Stimulated activated CD4-positive, alpha-beta T cell treated with anti-CD3 and anti-CD28 coated beads, Interleukin-1b, Interleukin-23, amount 100 ng/mL, for 1 hour (primary cell): ENCODE results near the gene NT5DC3.

Experiments
- DNase-seq, 2 donors: peaks; one replicate each; pipeline ENCODE4 v3.0.0-alpha.2; 2020; ENCODE audit warnings: low read depth in 2 of 2

The NT5DC3 gene

GRCh38 chr12:103833095-103833775 lies 7.8 kb downstream of the NT5DC3 start:
- no peak for DNase-seq

DNA sequence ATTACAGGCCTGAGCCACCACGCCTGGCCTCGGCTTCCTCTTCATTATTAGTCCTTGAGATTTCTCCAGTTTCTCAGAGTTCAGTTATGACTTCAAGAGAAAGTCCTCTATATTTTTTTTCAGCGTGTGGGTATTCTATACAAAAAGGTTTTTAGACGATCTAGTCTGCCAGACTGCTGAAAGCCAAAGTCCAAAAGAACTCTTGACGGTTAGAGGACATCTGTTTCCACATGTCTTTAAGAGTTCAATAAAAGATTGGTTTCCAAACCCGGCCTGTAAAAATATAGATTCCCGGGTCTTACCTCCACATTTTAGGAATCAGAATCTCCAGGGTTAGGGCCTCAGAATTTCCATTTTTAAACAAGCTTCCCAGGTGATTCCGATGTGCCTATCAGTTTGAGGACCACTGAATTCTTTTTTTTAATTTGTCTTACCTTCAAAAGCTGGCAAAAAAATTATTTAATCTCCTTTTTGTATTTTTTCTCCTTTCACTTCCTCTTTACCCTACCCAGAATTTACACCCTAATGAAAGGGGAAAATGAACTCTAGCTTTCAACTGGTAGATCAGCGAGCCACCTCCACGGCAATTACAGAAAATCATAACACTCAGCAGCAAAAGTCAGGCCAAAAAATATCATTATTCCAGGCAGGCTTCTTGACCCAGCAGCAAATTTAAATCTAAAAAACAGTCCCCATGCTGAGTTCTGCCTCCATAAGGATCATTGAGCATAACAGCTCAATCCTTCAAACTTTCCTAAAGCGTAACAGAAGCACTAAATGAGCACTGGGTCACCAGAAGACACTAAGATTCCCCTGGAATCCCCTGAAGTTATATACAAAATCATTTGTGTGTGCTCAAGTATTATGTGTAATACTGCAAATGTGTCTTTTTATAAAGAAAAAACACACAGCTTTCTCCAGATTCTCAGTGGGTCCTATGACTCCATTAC lies 8.7 kb downstream of the NT5DC3 start:
- no peak for DNase-seq

- DNase-seq = no peak
Measured at GRCh38 chr12:103830730-103831320, 10.2 kb downstream of the NT5DC3 start.

- no peak for DNase-seq
Measured at GRCh38 chr12:103830025-103830725, 10.9 kb downstream of the NT5DC3 start.

- DNase-seq = no peak
Measured at GRCh38 chr12:103829092-103829491, 11.9 kb downstream of the NT5DC3 start.

- no peak for DNase-seq
Measured at GRCh38 chr12:103827911-103828391, 13.1 kb downstream of the NT5DC3 start.

DNA sequence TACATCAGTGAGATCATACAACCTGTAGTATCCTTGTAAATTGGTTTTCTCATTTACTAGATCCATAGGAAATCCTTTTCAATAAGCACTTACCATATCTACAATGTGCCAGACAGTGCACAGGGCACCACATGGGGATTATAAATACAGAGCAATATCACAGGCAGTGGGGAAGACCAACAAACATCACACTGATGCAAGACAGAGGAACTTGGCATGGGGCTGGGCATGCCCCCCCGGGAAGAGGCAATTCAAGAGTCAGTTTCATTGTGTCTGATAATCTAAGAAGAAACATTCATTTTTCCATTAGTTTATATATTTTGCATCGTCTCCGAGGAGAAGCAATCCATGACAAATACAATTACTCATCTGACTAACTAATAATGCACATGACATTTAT lies 16.2 kb downstream of the NT5DC3 start:
- no peak for DNase-seq

GRCh38 chr12:103824290-103824689 lies 16.7 kb downstream of the NT5DC3 start:
- no peak for DNase-seq

- no peak for DNase-seq
Measured at GRCh38 chr12:103823871-103824270, 17.2 kb downstream of the NT5DC3 start.

- DNase-seq = no peak
Measured at GRCh38 chr12:103821773-103822172, 19.3 kb downstream of the NT5DC3 start.

DNA sequence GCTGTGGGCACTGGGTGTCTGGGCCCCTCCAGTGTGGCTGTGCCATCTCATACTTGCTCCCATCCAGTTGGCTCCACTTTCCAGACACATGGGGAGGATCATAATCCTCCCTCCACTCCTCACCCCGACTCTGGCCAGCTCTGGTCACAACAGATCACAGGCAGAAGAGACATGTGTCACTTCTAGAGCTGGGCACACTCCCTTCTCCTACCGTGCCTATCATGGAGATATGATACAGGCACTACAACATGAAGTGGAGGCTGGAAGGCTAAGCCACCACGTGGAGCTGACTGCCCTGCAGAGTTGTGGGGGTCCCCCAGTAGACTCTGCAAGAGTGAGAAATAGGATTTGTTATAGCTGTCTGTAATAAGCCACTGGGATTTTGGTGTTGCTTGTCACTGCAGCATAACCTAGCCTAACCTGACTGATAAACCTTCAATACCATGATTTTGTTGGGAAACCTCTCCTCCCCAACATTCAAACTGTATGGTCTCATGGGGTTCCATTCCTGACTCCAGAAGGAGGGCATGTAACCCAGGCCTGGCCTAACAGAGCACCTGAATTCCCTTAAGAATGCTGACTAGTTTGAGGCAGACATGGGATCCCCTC lies 20.0 kb downstream of the NT5DC3 start:
- DNase-seq = no peak

DNA sequence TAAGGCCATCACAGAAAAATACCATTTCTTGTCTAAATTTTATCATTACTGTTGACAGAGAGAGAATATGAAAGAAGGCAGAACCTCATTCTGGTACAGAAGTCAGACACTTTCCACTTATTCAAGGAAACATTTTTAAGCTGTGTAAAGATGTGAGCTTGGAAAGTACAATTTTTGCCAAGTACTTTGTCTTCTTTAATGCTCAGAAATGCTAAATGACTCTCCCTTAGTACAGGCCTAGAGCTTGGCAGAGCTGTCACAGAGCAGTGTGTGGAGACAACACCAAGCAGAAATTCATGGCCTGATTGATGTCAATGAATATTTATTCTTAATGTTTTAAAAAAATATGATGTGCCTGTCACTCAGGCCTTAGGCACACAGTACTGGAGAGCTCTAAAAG lies 20.7 kb downstream of the NT5DC3 start:
- no peak for DNase-seq

GRCh38 chr12:103819892-103820291 lies 21.1 kb downstream of the NT5DC3 start:
- no peak for DNase-seq

DNA sequence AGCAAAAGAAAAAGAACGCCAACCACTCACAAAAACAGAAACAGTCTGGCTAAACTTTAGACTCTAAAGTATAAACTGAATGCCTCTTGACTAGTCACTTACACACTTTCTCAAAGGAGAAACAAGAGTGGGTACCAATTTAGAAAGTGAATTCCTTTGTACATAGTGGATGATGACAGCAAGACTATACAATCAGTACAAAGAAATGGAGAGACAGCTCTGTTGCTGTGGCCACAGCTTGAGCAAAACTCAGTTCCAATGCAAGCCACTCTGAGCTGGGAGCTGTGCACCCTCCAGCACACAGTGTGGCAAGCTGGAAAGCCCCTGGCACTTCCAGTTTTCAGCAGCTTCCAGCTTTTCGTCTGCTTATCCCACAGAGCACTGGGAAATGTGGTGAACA lies 21.7 kb downstream of the NT5DC3 start:
- DNase-seq = no peak

GRCh38 chr12:103817791-103818190 lies 23.2 kb downstream of the NT5DC3 start:
- DNase-seq = no peak

GRCh38 chr12:103816663-103817062 lies 24.4 kb downstream of the NT5DC3 start:
- DNase-seq = no peak

DNA sequence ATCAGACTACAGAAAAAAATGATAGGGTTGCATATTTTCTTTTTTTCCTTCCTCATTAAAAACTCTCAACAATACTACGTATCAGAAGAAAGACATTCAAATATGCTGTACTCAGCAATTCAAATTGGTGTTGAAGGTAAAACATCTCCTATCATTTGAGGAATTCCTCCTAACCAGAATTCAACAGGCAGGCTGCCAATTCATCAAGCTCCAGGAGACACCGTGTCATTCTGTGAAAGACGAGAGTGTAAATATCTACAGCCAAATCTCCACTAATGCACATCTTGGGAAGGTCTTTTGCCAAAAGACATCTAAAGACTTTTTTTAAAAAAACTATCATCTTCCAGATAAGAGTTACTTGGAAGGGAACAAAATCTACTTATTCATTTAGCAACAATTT lies 26.6 kb downstream of the NT5DC3 start:
- DNase-seq = no peak

- DNase-seq = no peak
Measured at GRCh38 chr12:103813949-103814348, 27.1 kb downstream of the NT5DC3 start.

- DNase-seq = no peak
Measured at GRCh38 chr12:103813426-103813825, 27.6 kb downstream of the NT5DC3 start.

DNA sequence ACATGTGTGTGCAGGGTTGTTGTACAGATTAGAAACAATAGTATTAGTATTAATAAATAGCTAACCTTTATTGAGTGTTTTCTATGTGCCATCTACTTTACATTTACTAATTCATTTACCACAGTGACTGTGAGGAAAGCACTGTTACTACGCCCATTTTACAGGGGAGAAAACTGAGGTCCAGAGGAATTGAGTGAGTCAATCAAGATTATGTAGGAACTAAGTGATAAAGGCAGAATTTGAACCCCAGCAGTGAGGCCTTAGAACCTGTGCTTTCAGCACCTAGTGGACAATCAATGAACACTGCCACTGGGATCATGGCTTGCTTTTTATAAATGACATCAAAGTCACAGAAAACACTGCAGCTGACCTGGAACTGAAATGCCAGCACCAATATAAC lies 28.2 kb downstream of the NT5DC3 start:
- no peak for DNase-seq

- DNase-seq = no peak
Measured at GRCh38 chr12:103811791-103812190, 29.2 kb downstream of the NT5DC3 start.
